Activated T-cell treated with anti-CD3 and anti-CD28 coated beads for 24 hours (primary cell): ENCODE data around the gene ATP8B3.
"Not testable (repeated sequence)": the region's sequence is repeated elsewhere in the genome, so short reads cannot be mapped to it uniquely, and the experiment has no call there.

Source experiments
- DNase-seq: peaks from one replicate; pipeline ENCODE4 v3.0.0-alpha.2; 2020; ENCODE audit warnings: low read depth

Gene ATP8B3

DNA sequence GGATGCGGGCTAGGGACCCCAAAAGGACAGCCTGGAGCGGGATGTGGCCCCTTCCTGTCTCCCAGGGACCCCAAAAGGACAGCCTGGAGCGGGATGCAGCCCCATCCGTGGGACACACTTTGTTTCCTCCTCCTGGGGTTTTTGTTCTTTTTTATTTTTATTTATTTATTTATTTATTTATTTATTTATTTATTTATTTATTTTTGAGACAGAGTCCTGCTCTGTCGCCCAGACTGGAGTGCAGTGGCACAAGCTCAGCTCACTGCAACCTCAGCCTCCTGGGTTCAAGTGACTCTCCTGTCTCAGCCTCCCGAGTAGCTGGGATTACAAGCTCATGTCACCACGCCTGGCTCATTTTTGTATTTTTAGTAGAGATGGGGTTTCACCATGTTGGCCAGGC is 14.8 kb downstream of the ATP8B3 start:
- DNase-seq: not testable (repeated sequence)

DNA sequence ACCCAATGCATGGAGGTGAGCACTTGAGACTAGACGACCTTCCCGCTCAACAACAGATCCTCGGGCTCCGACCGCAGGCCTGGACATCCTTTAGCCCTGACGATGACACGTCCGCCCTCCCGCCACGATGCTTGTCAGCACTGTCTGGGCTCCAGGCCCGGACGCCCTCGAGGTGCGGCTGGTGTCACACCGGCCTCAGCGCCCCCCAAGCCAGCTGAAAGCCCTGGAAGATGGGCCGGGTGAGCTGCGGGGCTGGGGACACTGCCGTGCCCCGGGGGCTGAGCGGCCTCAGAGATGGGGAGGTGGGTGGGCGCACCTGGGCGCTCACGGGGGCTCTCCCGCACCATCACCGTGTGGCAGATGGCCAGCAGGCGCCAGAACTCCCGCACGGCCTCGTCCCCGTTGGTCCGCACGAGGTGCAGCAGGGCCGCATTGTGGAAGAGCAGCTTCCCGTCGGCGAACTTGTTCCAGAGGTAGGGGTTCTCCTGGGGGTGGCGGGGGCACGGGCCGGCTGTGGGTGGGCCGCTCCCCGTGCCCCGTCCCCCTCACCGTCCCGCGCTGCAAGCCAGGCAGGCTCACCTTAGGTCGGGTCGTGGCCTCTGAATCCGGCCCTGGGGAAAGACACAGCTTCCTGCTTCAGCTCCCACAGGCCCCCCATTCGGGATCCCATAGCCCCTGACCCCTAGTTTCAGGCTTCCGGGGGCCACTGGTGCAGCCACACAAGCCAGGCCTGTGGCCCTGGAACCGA is 15.5 kb downstream of the ATP8B3 start:
- no peak for DNase-seq

DNA sequence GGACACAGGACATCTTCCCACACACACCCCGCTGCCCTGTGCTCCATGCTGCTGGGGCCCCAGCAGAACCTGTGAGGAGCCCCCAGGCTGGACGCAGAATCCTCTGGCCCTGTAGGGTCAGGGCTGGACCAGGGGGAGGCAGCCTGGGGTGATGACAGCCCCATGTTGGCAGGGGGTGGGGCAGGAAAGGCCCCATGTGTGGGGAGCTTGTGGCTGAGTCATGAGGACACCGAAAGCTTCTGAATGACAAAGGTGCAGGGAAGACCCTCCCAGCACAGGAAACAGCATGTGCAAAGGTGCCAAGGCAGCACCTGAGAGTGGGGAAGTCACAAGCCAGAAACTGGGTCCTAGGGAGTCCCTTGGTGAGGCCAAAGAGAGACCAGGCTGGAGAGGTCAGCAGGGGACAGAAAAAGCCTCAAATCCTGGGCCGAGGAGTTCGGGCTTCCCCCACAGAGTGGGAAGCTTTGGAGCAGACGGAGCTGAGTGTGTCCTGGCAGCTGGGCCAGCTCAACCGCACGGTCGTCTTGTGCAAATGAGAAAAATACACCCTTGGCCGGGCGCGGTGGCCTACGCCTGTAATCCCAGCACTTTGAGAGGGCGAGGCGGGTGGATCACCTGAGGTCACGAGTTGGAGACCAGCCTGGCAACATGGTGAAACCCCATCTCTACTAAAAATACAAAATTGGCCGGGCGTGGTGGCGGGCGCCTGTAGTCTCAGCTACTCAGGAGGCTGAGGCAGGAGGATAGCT is 17.5 kb downstream of the ATP8B3 start:
- DNase-seq: no peak

DNA sequence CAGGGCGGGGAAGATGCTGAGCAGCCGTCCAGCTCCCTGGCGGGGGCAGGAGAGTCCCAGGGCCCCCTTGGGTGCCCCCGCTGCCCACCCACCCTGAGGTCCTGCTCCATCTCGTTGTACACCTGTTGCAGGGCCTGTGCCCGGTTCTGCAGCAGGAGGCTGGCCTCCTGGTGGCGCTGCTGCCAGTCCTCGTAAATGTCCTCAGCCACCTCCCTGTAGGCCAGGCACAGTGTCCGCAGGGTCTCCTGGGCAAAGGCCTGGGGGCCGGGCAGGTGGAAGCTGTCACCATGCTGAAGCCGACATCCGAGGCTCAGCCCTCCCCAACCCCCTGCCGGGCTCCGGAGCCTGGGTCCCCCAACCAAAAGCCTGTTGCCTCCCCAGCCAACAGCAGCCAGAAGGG is 20.2 kb downstream of the ATP8B3 start:
- DNase-seq: no peak

- DNase-seq: no peak
Observed at GRCh38 chr19:1790054-1790792, 21.9 kb downstream of the ATP8B3 start.

- no peak for DNase-seq
Observed at GRCh38 chr19:1789261-1790041, 22.6 kb downstream of the ATP8B3 start.

DNA sequence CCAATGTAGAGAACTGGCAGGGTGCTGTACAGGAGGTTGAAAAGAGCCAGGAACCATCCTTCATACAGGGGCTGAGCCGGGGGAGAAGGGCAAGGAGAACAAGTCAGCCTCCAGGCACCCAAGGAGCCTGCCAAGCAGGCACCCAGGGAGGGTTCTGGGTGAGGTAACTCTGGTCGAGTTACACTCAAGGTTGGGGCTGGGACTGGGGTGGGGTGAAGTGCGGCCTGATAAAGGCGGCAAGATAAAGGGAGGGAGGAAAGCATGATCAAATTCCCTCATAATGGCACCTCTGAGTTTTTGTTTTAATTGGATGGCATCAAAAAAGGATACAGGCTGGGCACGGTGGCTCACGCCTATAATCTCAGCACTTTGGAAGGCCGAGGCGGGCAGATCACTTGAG is 25.0 kb downstream of the ATP8B3 start:
- DNase-seq: no peak

- DNase-seq: no peak
Observed at GRCh38 chr19:1786668-1787067, 25.4 kb downstream of the ATP8B3 start.

DNA sequence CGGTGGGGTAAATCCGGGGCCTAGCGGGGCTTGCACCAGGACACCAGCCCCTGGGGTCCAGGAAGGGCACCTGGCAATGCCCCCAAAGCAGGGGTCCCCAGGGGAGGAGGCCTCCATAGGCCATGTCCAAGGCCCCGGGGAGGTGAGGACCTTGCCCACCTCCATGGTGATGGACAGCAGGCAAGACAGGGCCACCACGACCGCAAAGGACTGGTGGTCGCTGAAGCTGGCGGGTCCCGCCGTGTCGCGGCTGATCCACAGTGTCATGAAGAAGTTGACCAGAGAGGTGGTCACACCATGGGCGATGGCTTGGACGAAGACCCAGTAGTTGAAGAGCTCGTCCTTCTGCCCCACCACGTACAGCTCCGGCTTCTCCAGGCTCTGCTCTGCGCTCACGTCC is 26.8 kb downstream of the ATP8B3 start:
- DNase-seq: no peak

DNA sequence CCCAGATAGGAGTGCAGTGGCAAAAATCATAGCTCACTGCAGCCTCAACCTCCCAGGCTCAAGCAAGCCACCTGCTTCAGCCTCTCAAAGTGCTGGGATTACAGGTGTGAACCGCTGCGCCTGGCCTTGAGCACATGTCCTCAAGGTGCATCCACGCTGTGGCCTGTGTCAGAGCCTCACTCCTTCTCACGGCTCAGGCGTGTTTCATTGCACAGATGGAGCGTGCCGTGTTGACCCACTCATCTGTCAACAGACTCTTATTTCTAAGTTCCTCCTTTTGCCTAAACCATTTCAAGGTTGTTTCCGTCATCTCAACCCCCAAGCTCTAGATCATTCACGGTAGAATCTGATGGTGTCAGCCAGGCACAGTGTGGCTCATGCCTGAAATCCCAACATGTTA is 28.2 kb downstream of the ATP8B3 start:
- no peak for DNase-seq

GRCh38 chr19:1783354-1783753 is 28.7 kb downstream of the ATP8B3 start:
- DNase-seq: no peak

GRCh38 chr19:1782521-1782920 is 29.6 kb downstream of the ATP8B3 start:
- DNase-seq: no peak

DNA sequence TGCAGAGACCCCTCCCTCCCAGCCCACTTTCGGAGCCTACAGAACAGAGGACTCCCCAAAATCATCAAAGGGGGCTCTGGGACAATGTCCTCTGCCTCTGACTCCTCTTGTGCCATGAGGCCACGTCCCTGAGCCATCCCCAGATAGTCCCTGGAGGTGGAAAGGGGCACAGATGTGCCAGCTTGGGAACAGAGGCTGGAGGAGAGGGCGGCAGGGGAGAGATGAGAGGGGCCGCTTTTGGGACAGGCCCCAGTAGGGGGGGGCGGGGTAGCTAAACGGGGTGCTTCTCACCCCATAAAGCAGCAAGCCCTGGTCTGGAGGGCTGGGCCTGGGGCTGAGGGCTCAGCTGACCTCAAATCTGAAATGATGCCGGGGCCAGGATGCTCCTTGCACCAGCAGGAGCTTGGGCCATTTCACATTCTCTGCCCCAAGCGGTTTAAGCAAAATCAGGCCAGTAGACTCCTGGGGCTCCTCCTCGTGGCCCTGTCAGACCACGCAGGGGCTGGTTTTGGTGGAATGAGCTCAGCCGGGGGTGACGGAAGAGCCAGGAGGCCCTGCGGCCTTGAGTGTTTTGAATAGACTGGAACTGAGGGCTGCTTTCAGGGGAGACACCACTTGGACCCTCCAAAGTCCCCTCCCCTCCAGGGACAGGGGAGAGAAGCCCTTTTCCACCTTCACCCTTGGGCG is 31.7 kb downstream of the ATP8B3 start:
- DNase-seq: no peak

- DNase-seq: no peak
Observed at GRCh38 chr19:1779574-1779973, 32.5 kb downstream of the ATP8B3 start.

DNA sequence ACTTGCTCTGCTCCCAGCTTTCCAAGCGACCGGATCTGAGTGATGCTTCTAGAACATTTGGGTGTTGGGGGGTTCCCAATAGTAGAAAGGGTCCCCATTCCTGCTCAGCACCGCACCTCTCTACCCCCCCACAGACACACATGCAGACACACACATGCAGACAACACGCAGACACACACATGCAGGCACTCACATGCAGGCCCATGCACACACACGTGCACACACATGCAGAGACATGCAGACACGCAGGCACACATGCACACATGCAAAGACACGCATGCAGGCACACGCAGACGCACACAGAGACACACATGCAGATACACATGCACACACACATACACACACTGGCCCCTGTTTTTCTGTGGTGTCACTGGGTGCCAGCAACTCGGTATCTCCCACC is 34.9 kb downstream of the ATP8B3 start:
- DNase-seq: no peak

DNA sequence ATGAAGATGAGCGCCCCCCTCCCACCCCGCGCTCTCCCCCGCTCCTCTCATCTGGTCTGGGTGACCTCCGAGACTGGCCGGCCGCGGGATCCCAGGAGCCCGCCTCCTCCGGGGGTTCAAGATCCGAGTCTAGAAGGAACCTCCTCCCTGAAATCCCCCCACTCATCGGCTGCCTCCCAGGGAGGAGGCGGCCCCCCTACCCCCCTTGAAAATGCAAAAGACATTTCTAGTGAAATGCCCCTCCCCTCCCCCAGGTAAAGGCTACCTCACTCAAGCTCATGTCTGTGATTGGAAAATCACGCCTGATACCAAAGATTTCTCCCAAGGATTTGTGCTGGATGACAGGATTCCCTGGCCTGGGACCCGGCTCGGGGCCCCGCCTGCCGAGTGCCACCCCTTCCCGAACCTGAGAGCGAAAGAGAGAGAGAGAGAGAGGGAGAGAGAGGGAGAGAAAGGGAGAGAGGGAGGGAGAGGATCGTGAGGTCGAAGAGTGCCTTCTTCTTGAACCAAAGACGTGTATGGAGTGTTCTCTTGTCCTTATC is 35.4 kb downstream of the ATP8B3 start:
- DNase-seq: no peak

DNA sequence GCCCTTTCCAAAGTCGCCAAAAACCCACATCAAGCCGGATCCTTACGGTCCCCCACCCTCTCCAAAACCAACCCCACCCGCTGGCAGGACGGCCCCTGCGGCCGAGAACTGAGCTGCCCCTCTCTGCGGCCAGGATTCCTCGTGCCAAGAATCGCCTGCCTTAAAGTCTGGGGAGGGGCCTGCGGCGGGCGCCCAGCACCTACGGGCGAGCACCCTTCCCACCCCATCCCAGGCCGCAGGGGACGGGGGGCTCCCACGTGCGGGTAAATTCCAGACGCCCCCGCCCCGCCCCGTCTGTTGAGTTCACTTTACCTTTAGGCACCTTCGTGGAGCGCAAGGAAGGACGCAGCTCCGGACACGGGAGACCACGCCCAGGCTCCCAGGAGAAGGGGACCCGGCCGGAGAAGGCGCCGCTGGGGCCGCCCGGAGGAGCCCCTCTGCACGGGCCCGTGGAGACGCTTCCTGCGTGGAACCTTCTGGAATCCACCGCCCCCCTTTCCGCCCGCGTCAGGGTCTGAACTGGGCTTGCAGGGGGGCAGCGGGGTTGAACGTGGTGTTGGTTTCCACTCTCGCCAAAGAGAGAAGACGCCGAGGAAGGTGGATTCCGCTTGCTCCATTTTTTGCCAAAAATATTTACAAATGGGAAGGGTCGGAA is 36.0 kb downstream of the ATP8B3 start:
- no peak for DNase-seq

GRCh38 chr19:1774989-1775772 is 36.9 kb downstream of the ATP8B3 start:
- no peak for DNase-seq

GRCh38 chr19:1773184-1773583 is 38.9 kb downstream of the ATP8B3 start:
- no peak for DNase-seq
